ENCODE results near the gene ASH1L.

Gene ASH1L

DNA sequence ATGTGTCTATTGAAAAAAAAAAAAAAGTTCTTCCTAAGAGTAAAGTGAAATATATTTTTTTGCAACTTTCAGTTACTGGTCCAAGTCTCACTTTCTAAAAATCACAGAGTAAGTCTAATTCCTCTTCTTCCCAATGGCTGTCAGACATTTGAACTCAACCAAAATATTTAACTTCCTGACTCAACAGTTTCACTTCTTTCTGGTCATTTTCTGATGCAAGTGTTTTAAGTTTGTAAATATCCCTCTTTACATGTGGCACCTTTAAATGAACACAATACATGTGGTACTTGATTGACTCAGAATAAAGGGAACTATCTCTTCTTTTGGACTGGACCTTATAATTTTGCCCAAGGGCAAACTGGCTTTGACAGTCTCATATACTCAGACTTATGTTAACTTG lies 76.7 kb downstream of the ASH1L start:
- no peak overlapping the region for H3K4me3 ChIP-seq (replicated peaks; ENCODE audit: low read depth, low read length)
- DNase-seq (ENCODE audit: extremely low read depth, low read depth) = no peak
- TF ChIP-seq, protein P1, sequence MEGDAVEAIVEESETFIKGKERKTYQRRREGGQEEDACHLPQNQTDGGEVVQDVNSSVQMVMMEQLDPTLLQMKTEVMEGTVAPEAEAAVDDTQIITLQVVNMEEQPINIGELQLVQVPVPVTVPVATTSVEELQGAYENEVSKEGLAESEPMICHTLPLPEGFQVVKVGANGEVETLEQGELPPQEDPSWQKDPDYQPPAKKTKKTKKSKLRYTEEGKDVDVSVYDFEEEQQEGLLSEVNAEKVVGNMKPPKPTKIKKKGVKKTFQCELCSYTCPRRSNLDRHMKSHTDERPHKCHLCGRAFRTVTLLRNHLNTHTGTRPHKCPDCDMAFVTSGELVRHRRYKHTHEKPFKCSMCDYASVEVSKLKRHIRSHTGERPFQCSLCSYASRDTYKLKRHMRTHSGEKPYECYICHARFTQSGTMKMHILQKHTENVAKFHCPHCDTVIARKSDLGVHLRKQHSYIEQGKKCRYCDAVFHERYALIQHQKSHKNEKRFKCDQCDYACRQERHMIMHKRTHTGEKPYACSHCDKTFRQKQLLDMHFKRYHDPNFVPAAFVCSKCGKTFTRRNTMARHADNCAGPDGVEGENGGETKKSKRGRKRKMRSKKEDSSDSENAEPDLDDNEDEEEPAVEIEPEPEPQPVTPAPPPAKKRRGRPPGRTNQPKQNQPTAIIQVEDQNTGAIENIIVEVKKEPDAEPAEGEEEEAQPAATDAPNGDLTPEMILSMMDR (IDR thresholded peaks at IDR 0.05; ENCODE audit: low read depth, low read length, missing control alignments) = no peak

DNA sequence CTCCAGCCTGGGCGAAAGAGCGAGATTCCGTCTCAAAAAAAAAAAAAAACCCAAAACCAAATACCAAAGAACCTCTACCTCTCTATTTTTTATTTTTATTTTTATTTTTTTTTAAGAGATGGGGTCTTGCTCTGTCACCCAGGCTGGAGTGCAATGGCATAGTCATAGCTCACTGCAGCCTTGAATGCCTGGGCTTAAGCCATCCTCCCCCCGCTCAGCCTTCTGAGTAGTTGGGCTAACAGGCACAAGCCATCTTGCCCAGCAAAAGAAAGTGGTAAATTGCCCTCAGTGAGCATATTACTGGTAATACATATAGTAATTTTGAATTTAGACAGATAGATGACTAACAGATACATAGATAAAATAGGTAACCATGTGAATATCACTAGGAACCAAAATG lies 77.4 kb downstream of the ASH1L start:
- DNase-seq (ENCODE audit: extremely low read depth, low read depth) = no peak
- TF ChIP-seq, protein P1 (IDR thresholded peaks at IDR 0.05; ENCODE audit: low read depth, low read length, missing control alignments) = no peak
- no peak overlapping the region for H3K4me3 ChIP-seq (replicated peaks; ENCODE audit: low read depth, low read length)

DNA sequence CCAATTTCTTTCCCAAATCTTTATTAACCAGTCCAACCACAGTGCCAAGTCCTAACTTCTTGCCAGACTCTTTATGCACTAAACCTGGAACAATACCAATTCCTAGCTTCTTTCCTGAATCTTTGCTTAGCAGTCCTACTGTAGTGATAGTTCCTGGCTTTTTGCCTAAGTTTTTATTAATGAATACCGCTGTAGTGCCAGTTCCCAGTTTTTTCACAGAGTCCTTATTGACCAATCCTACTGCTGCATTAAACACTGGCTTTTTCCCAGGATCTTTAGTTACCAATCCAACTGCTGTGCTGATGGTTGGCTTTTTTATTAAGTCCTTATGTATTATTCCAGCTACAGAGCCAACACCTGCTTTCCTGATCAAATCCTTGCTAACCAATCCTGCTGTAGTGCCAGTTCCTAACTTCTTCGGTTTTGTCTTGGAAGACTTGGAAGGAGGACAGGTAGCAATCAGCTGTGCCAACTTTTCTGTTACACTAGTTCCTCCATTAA lies 80.8 kb downstream of the ASH1L start:
- TF ChIP-seq, protein P1 (IDR thresholded peaks at IDR 0.05; ENCODE audit: low read depth, low read length, missing control alignments) = no peak

DNA sequence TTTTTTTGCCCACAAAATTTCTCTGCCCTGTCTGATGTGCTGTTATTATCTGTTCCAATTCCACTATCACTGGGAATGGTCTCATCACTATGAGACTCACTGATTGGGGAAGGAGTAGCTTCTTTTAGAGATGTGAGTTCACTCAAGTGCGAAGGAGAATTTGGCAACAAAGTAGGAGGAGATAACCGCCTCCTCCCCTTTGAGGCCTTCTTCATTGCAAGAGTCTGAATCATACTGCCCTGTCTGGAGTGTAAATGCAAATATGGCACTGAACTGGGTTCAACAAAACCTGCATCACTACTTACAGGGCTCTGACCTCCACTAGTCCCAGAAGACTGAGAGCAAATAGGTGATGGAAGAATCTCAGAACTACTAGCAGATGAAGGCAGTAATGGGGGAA lies 83.4 kb downstream of the ASH1L start:
- DNase-seq (ENCODE audit: extremely low read depth, low read depth) = no peak
- TF ChIP-seq, protein P1 (IDR thresholded peaks at IDR 0.05; ENCODE audit: low read depth, low read length, missing control alignments) = no peak
- H3K4me3 ChIP-seq (replicated peaks; ENCODE audit: low read depth, low read length) = no peak overlapping the region

More for the DNA sequence above, 80.8 kb downstream of the ASH1L start:
- H3K4me3 ChIP-seq (replicated peaks; ENCODE audit: low read depth, low read length) = no peak overlapping the region
- no peak for DNase-seq (ENCODE audit: extremely low read depth, low read depth)

DNA sequence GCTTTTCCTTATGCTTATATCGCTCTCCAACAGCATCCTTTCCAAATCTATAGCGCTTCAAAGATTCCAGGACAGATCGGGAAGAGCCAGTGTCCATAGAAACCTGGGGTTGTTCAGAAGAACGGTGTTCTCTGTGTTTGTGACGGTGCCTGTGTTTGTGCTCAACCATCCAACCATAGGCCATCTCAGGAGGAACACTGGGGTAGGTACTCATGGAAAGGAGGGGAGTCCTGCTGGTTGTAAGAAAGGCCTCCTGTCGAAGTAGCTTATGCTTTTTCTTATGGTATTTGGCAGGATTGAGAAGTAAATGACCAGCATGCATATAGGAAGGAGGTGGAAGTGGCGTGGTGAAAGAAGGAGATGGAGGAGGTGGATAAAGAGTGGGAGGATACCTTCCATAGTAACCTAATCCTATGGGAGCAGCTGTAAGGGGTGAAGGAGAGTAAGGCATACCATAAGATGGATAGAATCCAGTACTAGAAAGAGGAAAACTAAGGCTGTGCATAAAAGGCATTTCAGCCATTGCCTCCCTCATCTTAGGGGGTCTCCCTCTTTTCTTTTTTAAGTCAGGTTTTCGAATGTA lies 84.2 kb downstream of the ASH1L start:
- DNase-seq (ENCODE audit: extremely low read depth, low read depth) = no peak
- H3K4me3 ChIP-seq (replicated peaks; ENCODE audit: low read depth, low read length) = no peak overlapping the region
- TF ChIP-seq, protein P1 (IDR thresholded peaks at IDR 0.05; ENCODE audit: low read depth, low read length, missing control alignments) = no peak

DNA sequence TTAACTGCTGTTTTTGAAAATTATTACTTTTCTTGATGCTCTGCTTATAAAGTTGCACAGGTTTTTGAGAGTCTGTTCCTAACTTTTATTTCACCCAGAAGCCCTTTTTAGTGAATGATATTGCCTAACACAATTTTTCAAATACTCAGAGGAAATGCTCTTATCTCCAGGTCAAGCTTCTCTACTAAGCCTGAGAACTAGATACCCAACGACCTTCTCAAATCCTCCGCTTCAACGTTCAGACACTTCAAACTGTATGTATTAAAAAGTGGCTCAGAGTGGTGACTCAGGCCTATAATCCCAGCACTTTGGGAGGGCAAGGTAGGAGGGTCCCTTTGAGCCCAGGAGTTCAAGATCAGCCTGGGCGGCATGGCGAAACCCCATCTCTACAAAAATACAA lies 88.5 kb downstream of the ASH1L start:
- no peak for DNase-seq (ENCODE audit: extremely low read depth, low read depth)
- TF ChIP-seq, protein P1 (IDR thresholded peaks at IDR 0.05; ENCODE audit: low read depth, low read length, missing control alignments) = no peak

More for the DNA sequence above, 88.5 kb downstream of the ASH1L start:
- no peak overlapping the region for H3K4me3 ChIP-seq (replicated peaks; ENCODE audit: low read depth, low read length)
